OCI-M1 (cell line): ENCODE data around the gene GPN2.

Experiments used
- DNase-seq: peaks from one replicate; lab custom pipeline; 2025; lab: John Stamatoyannopoulos, UW

GPN2 gene

GRCh38 chr1:26889551-26890466, at the start of gene GPN2:
GPN2 (minus strand) TSS chr1:26890283; CDS start chr1:26890096, 187 bp downstream.
- peak; percentile 90 for DNase-seq

- no peak for DNase-seq
Measured at GRCh38 chr1:26938659-26939025, 48.6 kb upstream of the GPN2 start.

GRCh38 chr1:26938004-26938658, 48.0 kb upstream of the GPN2 start:
- peak; percentile 8 for DNase-seq

- no peak for DNase-seq
Measured at GRCh38 chr1:26936823-26937222, 46.7 kb upstream of the GPN2 start.

- no peak for DNase-seq
Measured at GRCh38 chr1:26932531-26932930, 42.4 kb upstream of the GPN2 start.

- no peak for DNase-seq
Measured at GRCh38 chr1:26923711-26924110, 33.6 kb upstream of the GPN2 start.

GRCh38 chr1:26922901-26923300, 32.8 kb upstream of the GPN2 start:
- DNase-seq, result no peak

- DNase-seq, result no peak
Measured at GRCh38 chr1:26922431-26922729, 32.3 kb upstream of the GPN2 start.

- peak; percentile 98 for DNase-seq
Measured at GRCh38 chr1:26921540-26922430, 31.7 kb upstream of the GPN2 start, which contains the start of gene NUDC. NUDC (plus strand) TSS chr1:26921743; CDS start chr1:26921849, 106 bp downstream.

GRCh38 chr1:26921126-26921539, 31.1 kb upstream of the GPN2 start:
- no peak for DNase-seq

GRCh38 chr1:26915204-26915842, 25.2 kb upstream of the GPN2 start:
- DNase-seq, result no peak

- DNase-seq, result peak; percentile 32
Measured at GRCh38 chr1:26913754-26914619, 23.9 kb upstream of the GPN2 start, which contains the start of gene NR0B2. NR0B2 (minus strand) TSS chr1:26913975; CDS start chr1:26913940, 35 bp downstream.

GRCh38 chr1:26913389-26913753, 23.3 kb upstream of the GPN2 start:
- no peak for DNase-seq

- no peak for DNase-seq
Measured at GRCh38 chr1:26912147-26912490, 22.0 kb upstream of the GPN2 start.

GRCh38 chr1:26911399-26912146, 21.5 kb upstream of the GPN2 start:
- DNase-seq, result no peak

GRCh38 chr1:26910343-26911160, 20.5 kb upstream of the GPN2 start:
- DNase-seq, result no peak

- DNase-seq, result no peak
Measured at GRCh38 chr1:26909951-26910342, 19.9 kb upstream of the GPN2 start.

- no peak for DNase-seq
Measured at GRCh38 chr1:26907071-26907917, 17.2 kb upstream of the GPN2 start.
